GM19397 (cell line): ENCODE measurements around the gene SUSD5.

ENCODE experiments used
- ATAC-seq: cut with Tn5 transposase; IDR thresholded peaks from one replicate; pipeline ENCODE4 v1.9.1; 2021; ENCODE audit warnings: mild to moderate bottlenecking, moderate library complexity; ENCODE audit not compliant: unreplicated experiment

Gene SUSD5

DNA sequence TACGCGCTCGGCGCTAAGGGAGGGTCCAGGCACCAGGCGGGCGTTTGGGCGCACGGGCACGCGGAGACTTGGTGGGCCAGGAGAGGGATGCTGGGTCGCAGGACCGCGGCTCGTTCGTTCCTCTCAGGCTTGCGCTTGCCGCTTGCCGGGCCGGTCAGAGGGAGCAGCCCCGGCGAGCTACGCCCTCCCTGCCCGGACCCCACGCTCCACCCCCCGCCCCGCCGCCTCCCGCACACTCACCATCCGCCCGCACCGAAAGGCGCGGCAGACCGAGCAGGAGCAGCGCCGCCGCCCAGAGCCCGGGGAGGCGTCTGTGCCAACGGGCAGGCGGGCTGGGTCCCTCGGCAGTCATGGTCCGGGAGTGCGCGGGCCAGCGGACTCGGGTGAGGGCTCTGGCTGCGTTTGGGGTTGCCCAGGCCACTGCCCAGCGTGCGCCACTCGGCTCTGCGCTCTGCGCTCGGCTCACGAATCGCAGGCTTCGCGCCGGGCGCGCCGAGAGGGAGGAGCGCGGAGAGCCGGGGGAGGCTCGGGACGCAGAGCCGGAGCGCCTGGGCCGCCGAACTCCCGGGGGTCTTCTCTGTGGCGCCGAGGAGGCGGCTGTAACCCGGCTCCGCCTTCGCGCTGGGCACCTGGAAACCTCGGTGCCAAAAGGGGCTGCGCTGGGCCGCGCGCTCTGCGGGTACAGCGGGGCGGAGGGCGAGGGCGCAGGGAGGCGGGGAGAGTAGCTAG lies at the start of gene SUSD5:
Gene SUSD5, minus strand, starts transcription at position 365 of the 729 bp plus-strand sequence. Its CDS starts 13 bp downstream, at position 352.
- no peak for ATAC-seq

DNA sequence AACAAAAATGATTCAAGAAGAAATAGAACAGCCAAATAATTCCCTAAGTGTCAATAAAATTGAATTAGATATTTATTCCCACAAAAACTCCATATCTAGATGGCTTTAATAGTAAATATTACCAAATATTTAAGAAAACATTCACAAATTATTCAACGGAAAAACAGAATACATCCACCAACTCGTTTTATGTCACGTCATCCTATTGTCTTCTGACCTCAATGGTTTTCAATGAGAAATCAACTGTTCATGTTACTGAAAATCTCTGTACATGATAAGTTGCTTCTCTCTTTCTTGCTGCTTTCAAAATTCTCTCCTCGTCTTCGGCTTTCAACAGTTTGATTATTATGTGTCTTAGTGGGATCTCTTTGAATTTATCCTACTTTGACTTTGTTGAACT lies 41.5 kb upstream of the SUSD5 start:
- no peak for ATAC-seq

DNA sequence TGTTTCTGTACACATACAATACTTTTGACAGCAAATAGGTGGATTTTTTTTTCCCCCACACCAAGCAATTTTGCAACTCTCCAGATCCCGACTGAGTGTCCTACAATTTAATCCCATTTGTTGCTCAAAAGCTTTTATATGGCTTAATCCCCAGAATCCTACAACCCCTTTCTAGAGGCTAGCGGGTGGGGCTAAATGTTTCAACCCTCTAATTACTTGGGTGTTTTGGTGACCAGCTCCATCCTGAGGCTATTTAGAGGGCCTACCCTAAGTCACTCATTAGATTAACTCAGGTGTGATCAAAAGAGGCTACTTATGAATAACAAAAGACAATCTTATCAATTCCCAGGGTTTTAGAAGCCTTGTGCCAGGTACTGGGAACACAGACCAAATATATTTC lies 37.6 kb upstream of the SUSD5 start:
- no peak for ATAC-seq

DNA sequence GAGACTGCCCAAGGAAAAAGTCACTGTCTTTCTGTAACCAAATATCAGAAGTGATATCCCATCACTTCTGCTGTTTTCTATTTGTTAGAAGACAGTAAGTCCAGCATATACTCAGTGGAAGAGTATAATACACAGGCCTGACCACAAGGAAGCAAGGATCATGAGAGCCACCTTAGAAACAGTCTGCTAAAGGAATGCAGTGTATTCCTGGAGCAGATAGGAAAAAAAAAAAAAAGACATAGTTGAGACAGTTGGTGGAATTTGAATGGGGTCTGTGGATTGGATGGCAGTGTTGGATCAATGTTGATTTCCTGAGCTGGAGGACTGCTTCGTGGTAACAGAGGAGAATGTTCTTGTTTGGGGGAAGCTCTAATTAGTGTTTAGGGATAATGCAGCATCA lies 32.1 kb upstream of the SUSD5 start:
- no peak for ATAC-seq

DNA sequence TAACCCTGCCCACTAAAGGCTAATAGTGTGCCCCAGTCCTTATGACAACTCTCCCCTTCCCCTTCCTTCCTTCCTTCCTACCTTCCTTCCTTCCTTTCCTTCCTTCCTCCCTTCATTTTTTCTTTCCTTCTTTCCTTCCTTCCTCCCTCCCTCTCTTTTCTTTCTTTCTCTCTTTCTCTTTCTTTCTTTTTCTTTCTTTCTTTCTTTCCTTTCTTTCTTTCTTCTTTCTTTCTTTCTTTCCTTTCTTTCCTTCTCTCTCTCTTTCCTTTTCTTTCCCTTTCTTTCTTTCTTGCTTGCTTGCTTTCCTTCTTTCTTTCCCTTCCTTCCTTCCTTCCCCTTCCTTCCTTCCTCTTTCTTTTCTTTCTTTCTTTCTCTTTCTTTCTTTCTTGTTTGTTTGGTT lies 28.2 kb upstream of the SUSD5 start:
- no peak for ATAC-seq

DNA sequence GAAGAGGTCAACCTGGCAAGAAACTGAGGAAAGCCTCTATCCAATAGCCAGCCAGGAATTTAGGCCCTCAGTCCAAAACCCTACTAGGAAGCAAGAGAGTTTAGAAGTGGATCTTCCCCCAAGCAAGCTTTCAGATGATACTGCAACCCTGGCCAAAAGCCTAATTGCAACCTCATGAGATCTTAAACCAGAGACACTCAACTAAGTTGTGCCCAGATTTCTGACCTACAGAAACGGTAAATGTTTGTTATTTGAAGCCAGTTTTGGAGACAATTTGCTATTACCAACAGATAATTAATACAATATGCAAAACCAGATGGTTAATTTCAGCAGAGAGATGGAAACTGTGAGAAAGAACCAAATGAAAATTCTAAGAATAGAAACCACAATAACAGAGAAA lies 21.7 kb upstream of the SUSD5 start:
- no peak for ATAC-seq

DNA sequence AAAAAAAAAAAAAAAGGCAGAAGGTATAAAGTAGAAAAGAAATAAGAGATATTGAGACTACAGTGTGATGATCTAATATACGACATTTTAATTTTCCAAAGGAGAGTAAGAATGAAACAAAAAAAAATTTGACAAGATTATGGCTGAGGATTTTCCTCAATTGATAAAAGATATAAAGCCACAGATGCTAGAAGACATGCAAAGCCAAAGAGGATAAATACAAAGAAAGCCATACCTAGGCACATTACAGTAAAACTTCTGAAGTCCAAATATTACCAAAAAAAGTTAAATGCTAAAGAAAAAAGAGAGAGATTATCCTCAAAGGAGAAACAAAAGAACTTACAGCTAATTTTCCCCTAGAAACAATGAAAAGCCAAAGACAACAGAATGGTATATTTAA lies 20.3 kb upstream of the SUSD5 start:
- no peak for ATAC-seq

DNA sequence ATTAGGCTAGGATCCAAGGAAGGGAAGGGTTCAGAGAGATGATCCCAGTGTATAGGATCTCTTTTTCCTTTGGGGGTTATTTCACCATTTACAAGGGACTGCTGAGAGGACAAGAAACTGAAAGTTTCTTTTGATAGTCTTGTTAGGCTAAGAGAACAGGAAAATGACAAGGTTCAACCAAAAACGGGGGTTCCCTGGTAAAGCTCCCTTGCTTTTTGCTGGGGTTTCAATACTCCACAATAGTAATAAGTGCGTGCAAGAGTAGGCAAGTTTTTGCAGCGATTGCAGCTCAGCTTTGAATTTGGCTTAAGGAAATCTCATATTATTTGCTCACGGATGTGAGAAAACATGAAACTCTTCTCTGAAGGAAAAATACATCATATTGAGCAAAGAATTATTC lies 18.8 kb upstream of the SUSD5 start:
- ATAC-seq, result no peak

DNA sequence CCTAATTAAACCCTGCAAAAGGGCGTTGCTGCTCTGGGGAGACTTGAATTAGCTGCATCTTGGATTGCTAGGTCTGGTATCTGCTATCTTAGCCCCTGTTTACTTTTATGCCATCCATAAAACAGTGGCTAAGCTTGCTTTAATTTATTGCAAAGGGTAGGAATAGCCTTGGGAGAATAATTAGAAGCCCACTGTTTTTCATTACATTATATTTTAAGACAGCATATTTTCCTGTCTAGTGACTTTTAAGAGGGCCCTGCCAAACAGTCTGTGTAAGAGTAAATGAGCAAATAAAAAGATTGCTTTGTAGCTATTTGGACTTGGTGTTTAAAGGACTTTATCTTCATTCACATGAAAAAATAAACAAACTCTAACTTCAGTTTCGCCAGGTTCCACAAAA lies 17.4 kb upstream of the SUSD5 start:
- ATAC-seq, result no peak

DNA sequence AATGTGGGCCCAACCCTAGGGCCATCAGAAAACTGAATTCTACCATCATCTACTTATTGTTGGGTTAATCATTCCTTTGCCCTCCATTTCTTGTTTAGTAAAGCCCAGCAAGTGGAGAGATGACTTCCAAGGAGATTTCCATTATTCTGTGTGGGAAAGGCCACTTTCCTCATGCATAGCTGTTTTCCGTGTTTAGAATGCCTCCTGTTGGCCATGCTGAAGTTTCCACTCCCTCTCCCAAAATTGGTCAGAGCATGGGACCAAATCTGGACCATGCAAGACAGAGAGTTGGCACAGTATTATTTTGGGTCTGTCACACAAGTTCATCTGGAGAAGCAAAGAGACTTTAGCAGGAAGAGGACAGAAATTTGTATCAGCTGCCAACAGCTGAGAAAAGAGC lies 15.3 kb upstream of the SUSD5 start:
- ATAC-seq, result no peak

DNA sequence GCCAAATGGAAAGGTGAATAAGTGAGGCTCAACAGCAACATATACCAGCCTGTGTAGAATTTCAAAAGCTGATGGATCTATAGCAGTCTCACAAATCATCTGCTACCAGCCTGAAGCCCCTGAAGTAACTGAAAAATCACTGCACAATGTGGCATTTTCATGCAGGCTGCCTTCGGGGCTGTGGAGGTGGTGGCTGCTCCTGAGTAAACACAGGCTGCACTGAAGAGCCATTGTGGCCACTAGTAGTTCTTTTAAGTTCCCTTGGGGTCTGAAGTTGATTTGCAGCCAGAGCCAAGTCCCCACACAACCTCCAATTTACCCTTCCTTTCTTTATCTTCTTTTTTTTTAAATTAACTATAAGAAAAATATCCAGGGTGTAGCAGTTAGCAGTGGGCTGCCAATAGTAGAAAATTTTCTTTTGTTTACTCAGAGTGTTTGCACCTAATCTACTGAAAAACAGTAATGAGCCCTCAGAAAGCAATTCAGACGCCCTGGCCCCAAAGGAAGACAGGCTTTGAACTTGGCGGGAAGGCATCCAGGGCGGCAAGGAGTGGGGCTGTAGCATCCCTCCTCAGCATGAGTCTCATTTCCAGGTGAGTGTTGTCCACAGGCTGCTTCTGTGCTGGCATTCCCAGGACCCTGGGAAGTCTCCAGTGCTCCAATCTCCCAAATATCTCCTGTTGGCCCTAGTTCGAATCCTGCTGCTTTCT lies 13.3 kb upstream of the SUSD5 start:
- ATAC-seq, result no peak

DNA sequence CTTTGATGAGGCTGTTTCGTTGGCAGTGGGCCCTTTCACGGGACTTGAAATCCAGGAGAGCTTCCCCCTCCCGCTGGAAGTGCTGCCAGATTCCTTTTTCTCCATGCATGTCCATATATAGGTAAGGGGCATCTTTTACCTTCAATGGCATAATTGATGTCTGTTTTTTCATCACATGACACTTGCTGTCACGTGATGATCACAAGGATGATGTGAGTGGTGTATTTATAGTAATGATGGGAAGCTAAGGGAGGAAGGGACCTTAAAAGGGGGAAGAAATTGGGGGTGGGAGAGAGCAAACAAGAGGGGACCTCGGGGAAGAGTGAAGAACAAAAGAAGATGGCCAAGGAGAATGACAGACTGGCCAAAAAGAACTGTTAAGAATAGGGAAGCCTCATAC lies 11.3 kb upstream of the SUSD5 start:
- ATAC-seq, result no peak

DNA sequence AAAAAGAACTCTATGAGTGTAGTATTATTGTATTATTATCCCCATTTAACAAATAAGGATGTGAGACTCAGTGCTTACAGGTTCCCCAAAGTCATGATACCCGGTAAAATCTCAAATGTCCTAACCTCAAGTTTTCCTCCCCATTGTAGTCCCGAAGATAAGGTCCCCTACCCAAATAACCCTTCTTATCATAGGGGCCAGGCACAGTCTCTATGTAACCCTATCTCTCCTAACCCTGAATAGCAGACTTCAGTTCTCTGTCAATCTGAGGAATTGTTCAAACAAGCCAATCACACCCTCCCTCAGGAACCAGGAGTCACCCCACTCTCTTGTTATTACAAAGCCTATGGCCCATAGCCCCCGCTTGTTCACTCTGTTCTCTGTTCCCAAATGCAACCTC lies 10.5 kb upstream of the SUSD5 start:
- ATAC-seq, result no peak

DNA sequence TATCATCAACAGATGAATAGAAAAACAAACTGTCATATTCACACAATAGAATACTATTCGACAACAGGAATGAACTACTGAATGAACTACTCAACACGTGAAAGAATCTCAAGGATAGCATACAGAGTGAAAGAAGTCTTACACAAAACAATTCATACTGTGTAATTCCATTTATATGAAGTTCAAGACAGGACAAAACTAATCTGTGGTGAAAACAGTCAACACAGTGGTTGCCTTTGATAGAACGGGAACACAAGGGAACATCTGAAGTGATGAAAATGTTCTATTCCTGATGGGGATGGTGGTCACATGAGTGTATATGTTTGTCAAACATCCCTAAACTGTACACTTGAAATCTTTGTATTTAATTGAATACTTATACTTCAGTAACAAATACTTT lies 2.6 kb upstream of the SUSD5 start:
- no peak for ATAC-seq

DNA sequence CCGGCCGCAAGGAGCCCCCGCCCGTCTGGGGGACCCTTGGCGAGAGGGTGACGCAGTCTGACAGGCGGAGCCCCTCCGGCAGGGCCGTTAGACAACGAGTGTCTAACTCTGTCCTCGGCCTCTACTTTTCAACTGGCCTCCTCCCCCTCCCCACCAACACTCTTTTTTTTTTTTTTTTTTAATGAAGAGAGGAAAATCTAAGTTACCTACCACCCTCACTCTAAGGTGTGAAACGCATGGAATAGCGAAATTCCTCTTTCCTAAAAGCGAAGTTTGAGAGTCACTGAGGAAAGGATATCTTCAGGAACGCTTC lies 521 bp upstream of the SUSD5 start:
- ATAC-seq, result no peak

DNA sequence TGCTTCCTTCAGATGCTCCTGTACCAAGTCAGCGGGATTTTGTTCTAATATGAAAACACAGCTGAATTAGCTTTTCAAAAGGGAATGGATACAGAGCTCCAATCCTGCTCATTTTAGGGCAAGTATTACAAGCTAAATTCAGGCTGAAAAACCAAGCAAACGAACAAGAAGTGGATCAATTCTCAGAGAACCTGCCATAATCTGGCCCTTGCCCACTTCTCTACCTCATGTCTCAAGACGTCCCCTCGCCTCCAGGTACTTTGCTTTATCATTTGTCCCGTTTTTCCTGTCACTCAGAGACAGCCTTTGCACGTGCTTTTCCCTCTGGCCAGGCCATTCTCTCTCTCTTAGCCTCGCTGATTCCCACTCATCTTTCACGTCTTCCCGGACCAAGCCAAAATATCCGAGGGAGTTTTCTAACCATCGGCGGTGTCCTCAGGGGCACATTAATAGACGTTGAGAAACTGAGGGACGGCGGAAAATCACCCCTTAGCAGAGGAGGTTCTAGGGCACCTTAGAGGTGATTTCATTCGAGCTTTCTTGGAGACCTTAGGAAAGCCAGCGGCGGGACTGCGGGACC lies 654 bp downstream of the SUSD5 start:
- no peak for ATAC-seq

DNA sequence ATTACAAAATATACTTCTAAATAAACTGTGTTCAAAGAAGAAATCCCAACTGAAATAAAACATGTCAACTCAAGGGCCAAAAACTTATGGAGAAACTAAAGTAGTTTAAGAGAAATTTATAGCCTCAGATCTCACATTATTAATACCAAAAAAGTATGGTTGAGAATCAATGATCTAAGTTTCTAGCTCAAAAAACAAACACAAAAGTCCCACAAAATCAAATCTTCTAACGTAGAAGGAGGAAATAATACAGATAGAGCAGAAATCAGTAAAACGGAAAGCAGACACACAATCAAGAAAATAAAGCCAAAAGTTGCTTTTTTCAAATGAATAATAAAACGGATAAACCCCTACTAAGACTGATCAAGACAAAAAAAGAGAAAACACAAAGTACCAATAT lies 2.9 kb downstream of the SUSD5 start:
- no peak for ATAC-seq

DNA sequence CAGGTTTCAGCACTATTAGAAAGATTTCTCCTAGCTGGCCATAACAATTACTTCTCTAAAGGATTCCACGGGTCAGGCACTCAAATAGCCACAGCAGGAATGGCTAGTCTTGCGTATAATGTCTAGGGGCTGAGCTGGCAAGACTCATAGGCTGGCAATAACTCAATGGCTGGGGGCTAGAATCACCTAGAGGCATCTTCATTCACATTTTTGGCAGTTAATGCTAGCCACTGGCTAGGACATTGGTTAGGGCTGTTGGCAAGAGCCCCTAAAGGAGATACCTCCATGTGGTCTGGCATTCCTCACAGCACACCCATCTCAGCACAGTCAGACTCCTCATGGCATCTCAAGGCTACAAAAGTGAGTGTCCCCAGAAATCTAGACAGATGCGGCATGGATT lies 6.2 kb downstream of the SUSD5 start:
- no peak for ATAC-seq

DNA sequence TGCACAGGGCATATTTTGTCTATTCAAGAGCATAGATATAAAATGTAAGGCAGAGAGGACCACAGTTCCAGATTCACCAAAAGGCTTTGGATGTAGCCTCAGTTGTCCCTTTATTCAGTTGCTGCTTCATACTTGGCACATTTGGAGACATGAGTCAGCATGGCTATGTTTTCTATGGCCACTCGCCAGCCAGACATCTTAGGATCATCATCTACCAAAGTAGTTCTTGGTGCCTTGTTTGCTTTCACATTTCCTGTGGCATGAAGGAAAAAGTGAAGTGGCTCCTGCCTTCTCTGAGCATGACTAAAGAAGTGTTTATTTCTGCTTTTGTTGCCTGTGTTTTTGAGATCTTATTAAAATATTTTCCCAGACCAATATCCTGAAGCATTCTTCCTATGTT lies 7.2 kb downstream of the SUSD5 start:
- no peak for ATAC-seq

DNA sequence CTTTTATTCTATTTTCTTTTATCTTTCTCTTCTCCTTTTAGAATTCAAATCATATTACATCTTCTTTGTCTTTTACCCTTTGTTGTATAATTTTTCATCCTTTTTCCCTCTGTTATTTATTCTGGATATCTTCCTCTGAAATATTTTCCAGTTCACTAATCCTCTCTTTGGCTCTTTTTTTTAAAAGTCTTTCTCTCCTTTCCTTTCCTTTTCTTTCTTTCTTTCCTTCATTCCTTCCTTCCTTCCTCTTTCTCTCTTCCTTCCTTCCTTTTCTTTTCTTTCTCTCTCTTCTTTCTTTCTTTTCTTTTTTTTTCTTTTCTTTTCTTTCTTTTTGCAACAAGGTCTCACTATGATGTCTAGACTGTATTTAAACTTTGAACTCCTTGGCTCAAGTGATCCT lies 9.3 kb downstream of the SUSD5 start:
- no peak for ATAC-seq

DNA sequence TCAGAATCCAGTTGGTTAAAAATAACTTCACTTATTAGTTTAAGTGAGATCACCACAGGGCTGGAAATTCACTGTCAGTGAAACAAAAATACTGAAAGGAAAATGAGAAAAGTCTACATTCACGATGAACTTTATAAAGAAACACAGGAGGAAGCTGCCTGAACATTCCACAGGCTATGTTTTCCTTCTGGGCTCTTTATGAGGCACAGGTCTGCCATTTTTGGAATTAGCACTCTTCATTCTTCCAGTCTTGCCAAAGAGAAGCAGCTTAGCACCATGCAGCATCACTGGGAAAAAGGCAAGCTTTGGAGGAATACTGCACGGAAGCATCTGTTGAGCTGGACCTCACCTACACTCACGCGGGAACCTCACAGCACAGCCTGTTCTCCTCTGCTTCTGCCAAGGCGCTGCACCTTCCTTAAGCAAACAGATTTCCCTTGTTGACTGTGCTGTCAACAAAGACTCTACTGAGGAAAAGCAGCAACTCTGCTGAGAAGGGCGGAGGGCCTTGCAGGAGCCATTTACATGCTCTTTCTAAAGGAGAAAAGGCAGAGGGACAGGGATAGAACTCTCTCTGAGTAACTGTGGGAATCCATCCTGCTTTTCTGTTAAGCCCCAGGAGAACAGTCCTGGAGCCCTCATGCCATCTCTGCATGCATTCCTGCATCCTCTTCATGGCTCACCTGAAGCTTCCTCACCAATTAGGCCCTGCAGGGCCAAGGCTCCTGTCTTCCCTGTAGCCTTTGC lies 15.7 kb downstream of the SUSD5 start:
- ATAC-seq, result no peak

DNA sequence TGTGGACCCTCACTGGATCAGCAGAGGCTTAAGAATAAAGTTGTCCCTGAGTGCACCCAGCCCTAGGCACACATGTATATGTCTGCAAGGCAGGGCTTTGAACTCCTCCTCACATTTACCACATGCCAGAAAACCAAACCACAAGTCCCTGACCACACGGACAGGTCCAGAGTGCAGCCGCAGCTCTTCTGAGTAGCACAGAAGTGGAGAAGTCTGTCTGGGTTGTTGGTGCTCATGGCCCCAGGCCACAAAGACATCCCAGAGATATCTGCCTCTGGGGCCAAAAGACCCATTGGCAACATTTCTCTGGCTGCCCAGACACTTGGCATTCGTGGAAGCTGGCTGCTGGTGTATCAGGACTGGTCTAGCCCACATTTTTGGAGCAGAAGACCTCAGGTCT lies 17.4 kb downstream of the SUSD5 start:
- ATAC-seq, result no peak
